ENCODE results near the gene TMSB15C.
"Not testable (repeated sequence)": the region's sequence is repeated elsewhere in the genome, so short reads cannot be mapped to it uniquely, and the experiment has no call there.

The TMSB15C gene

DNA sequence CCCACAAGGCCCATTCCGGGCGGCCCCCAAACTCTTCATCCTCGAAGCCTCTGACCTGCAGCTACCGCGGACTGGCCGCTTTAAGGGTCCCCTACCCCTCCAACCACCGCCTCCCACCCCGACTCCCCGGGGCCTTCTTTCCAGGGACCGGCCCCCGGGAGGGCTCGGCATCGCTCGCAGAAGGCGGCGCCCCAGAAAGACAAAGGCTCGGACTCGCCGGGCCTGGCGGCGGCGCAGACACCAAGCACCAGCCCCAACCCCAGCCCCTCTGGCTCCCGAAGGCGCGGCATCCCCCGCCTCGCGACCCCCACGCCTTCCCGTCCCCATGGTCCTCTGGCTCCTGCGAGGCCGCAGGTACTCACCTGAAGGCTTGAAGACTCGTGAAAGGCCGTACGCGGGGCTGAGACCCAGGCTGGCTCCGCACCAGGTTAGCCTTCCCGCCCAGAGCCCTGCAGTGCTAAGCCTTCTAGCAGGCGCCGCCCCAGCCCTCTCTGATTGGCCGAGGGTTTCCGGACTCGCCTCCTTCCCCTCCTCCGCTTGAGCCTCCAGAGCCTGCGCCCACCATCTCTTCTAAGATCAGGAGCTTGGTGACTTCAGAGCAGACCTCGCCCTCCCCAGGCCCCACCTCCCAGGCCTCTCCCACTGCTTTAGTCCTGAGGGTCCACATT is at the start of gene TMSB15C:
Gene TMSB15C, minus strand, starts transcription at position 459 of the 668 bp plus-strand sequence.
- not testable (repeated sequence) for DNase-seq

DNA sequence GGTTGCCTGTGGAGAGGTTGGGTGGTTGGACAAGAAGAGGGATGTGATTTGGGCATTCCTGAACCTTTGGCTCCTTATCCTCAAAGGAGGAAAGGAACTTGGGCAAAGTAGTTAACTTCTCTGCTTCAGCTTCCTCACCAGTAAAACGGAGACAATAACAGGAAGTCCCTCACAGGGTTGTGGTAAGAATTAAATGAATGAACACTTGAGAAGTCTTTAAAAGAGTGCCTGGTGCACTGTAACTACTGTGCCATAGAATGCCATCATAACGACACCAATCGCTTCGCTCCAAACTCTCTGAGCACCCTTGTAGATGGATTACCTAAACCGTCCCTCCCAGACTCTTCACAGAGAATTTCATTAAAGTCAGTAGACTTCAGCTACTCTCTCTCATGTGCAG is 46.8 kb upstream of the TMSB15C start:
- DNase-seq, result no peak

DNA sequence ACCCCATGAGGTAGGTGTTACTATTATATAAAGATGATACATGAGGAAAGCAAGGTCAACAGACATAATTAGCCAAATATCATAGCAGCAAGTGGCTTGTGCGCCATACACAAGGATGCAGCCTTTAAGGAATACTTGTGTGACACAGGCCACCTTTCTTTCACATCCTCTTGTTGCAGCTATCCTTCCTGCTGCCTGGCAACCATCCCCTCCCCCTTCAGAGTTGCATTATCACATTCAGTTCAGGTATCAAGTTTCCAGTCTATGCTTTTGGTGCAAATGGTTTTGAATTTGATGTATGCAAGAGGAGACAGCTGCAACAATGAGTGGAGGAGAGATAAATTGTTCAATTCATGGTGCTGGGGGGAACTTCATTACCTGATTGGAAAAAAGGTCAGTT is 42.7 kb upstream of the TMSB15C start:
- DNase-seq, result peak; percentile 77

DNA sequence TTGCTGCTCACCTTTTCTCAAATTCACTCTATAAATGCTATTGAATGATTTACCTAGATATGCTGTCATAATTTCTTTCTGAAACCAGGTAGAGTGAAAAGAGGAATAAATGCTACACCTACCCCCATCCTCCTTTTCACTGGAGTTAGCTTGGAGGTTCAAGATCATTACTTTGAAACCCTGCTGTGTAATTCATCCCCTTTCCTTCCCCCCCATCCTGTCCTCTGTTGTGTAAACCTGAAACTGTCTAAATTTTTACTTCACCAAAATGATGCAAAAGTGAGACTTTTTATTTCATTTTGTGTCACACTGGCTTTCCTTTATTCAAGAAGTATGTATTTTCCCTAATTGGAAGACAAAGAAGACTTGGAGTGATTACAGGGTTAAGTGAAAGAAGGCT is 41.7 kb upstream of the TMSB15C start:
- no peak for DNase-seq

DNA sequence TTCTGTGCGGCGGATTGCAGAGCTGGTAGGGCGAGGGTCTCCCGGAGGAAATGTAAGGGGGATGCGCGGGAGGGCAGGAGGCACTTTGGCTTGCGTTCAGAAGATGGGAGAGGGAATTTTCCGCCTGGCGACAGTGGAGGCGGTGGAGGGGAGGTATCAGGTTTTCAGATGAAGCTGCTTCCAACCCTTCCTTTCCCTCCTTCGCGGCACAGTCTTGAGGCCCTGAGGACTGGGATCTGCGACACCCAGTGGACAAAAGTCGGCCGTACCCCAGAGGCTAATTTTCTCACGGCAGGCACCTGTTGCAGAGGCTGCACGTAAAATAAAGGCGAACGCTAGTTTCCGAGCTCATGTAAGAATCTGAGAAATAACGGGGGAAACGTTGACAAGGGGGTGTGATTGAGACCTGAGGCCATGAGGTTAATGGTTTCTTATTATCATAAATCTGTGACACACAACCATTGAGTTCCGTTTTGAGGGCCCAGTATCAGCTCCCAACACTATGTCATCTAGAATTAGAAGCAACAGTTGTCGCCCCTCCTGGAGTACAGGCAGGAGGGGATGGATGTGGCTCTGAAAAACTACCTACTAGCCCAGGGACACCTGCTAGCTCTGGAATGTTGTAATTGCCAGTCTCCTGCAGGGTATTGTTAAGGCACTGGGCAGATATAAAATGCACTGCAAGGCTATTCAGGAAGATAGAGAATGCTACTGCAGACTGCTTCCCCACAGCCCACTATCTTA is 37.4 kb upstream of the TMSB15C start:
- peak; percentile 66 for DNase-seq

DNA sequence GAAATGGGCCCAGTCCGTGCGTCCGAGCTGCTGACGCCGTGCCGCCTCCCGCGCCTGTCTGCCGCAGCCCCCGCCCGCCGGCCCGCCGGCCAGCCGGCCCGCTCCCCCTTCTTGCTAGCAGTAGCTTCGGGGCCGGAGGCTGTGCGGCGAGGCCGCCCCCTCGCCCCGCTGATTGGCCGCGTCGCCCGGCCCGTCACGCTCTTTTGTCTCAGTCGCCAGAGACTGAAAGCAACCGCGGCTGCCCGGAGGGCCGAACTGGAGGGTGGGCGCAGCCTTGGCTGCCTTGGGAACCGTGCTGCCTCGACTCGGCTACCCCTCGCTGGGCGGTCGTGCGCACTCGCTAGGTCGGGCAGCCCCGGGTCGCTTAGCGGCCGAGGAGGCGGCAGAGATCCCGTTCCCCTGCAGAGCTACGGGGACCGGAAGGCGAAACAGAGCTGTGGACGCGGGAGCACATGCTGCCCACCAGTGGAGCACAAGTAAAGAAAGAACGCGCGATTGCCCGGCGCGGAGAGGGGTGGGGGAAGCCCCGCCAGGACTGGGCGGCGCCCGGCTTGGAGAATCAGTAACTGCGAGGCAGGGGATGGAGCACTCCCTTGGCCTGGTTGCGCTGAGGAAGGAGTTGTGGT is 36.4 kb upstream of the TMSB15C start, which contains the start of gene ZCCHC18:
Gene ZCCHC18, plus strand, starts transcription at position 198 of the 626 bp plus-strand sequence. CDS start 1,589 bp downstream, outside the sequence.
- DNase-seq, result peak; percentile 85

DNA sequence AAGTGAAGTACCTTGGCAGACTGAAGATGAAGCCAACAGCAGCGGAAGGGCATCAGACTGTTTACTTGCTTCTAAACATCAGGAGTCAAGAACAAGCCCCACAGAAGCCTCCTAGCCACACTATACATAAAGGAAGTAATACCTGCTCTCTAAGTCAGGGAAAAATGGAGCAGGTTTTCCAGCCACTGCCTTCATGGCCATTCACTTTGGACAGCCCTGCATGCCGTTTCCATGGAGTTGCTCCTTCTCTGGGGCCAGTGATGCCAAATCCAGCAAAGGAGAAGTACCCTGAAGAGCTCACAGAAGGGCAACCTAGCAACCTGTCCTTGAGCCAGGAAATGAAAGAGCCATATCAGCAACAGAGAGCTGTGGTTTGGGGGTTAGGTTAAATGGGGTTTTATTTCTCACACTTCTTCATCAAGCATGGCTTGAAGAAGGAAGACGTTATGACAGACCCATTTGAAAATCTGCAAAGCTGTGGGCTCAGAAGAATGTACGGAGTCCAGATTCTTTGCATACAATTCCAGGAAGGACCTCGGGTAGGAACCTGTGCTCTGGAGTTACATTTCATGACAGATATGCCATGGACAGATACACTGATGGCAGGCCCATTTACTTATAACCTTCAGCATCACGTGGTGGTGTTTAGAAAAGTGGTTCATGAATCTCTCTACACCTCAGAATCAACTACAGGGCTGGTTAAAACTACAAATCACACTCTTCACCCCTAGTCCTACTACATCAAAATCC is 34.6 kb upstream of the TMSB15C start:
- DNase-seq, result not testable (repeated sequence)

DNA sequence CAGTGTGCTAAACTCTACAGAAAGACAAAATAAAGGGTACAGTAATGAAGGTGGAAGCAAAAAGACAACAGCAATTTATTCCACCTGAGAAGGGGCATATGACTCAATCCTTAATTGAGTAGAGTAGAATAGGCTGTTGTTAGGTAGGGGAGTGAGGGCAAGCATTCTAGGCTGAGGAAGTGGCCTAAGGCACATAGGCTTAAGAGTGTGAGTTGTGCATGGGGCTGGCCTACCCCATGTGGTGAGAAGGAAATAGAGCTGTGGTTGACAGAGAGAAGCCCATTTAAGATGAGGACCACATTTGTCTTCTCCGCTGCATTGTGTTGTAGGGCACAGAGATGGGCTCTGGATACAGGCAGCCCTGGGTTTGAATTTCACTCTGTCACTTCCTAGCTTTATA is 32.9 kb upstream of the TMSB15C start:
- no peak for DNase-seq

DNA sequence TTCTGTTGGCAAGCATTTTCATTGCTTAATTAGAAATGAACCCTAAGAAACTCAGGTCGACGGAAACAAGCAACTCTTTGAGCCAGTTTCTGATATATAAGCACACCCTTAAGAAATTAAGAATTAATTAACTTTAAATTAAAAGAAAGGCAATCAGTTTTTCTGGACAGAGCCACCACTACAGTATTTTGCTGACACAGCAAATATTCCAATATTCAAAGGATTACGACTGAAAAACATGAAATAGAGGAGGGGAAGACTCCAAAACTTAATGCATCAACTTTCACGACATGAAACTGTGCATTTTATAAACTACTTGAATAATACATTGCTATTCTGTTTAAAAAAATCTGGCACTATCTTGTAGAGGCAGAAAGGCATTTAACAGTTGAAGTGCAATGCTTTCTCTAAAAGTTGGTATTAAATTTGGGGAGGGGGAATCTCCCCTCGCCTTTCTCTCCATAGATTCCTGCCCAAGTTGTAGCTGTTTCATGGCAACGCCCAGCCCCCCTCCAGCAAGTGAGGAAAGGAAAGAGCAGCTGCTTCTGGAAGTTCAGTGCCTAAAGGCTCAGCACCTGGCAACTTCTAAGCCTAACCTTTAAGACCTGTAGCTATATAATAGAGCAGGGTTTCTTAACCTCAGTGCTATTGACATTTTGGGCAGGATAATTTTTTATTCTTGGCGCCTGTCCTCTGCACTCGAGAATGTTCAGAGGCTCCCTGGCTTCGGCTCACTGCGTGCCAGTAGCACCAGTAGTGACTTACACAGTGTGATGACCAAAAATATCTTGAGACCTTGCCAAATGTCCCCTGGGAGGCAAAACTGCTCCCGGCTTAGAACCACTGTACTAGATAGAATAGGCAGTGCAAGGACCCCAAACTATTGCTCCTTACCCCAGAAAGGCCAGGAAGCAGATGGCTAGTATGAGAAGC is 29.6 kb upstream of the TMSB15C start:
- DNase-seq, result no peak

DNA sequence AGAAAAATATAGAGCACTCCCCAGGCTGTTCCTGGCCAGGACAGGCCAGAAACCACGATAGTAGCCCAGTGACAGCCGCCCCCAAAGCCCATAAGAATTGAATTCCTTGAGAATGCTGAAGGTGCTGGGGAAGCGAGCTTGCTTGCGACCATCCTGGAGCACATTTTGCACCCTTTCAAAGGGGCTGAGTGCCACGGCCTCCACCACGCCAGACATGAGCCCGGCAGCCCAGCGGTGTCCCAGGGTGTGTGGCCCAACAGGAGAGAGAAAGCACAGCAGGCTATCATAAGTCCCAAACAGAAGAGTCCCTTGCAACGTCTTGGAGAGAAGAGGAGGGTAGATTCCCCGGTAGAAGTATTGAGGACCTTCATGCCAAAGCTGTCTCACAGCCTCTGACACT is 28.6 kb upstream of the TMSB15C start:
- no peak for DNase-seq

DNA sequence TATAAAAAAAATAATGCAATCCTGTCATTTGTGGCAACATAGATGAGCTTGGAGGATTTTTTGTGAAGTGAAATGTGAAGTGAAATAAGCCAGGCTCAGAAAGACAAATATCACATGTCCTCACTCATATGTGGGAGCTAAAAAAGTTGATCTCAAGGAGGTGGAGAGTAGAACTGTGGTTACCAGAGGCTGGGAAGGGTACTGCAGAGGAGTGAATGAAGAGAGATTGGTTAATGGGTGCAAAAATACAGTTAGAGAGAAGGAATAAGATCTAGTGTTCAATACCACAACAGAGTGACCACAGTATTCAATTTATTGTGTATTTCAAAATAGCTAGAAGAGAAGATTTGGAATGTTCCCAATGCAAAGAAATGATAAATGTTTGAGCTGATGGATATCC is 22.9 kb upstream of the TMSB15C start:
- DNase-seq, result no peak

DNA sequence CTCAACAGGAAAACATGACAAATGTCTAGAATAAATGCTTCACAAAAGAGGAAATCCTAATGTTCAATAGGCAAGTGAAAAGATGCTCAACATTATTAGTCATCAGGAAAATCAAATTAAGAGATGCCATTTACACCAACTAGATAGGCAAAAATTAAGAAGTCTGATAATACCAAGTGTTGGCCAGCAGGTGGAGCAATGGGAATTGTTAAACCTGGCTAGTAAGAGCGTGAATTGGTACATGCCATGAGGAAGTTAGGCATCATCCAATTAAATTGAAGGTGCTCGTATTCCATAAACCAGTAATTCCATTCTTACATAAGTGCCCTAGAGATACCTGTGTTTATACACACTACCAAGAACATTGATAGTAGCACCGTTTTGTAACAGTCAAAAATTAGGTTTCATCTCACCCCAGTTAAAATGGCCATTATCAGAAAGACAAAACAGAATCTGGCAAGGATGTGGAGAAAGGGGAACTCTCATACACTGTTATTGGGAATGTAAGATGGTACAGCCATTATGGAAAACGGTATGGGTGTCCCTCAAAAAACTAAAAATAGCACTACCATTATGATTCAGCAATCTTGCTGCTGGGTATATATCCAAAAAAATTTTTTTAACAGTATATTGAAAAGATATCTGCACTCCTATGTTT is 22.2 kb upstream of the TMSB15C start:
- peak; percentile 73 for DNase-seq

DNA sequence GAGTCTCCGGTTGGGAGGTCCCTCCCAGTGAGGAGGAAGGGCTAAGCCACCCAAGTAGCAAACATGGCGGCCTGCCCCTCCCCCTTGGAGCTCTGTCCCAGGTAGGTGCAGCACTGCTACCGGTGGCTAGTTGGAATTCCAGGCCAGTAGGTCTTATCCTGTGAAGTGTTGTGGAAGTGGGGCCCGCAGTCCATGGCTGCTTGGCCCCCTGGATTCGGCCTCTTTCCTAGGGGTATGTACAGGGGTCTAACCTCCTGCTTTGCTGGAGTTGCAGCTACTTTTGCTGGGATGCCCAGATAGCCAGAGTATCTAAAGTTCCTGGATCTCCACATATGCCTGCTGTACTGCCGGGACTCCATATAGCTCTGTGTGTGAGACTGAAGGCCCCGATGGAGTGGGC is 9.9 kb upstream of the TMSB15C start:
- no peak for DNase-seq

DNA sequence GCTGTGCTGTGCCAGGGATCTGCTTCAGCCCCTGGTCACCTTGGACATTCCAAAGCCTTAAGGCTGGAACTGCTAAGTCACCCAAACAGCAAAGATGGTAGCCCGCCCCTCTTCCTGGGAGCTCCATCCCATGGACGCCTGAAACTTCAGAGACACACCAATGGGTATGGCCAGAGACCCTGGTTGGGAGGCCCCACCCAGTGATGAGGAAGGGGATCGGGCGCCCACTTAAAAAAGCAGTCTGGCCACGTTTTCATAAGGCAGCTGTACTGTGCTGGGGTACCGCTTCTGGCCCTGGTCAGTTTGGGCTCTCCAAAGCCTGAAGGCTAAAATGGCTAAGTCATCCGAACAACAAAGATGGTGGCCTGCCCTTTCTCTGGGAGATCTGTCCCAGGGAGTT is 9.4 kb upstream of the TMSB15C start:
- no peak for DNase-seq

DNA sequence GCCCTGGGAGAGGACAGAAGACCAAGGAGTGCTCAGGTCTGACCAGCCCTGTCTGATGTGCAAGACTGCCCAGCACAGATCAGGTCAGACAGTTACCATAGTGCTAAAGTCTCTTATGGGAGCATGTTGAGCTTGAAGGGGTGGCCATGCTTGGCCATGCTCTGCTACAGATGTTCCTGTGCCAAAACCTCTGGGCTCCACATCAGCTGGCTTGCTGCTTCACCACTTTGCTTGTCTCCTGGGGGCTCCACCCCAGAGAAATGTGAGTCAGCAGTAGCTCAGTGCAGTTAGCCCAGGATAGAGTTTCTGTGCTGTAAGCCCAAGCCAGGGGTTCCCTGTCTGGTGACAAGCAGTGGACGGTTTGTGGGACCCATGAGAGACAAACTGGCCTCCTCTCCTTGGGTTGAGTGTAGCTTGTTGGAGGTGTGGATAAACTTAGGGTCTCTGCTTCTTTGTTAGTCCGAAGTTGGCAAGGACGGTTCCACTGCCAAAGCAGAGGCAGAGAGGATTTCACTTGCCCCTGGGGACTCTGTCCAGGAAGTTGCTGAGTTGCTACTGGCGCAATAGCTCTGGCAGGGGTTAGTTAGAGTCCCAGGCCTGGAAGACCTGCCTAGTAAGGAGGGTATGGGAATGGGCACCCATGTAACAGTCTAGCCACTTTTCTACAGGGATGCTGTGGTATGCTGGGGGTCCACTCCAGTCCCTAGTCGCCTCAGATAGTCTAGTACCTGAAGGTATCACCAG is 8.7 kb upstream of the TMSB15C start:
- no peak for DNase-seq

DNA sequence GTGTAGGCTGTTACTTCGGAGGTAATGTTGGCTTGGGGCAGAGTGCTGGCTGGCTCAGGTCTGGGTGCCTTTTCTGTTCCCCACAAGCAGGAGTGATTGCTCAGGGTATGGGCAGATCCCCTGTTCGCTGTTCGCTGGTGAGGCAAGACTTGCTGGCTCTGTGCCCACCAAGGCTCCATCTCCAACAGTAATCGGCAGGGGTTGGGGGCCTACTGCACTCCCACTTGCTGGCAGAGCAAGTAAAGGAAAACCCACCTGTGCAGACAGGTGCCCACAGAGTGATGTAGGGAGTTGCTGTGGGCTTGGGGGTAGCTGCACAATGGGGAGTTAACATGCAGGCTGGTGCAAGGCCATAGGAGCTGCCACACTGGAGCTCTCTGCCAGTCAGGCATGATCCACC is 8.0 kb upstream of the TMSB15C start:
- DNase-seq, result no peak

DNA sequence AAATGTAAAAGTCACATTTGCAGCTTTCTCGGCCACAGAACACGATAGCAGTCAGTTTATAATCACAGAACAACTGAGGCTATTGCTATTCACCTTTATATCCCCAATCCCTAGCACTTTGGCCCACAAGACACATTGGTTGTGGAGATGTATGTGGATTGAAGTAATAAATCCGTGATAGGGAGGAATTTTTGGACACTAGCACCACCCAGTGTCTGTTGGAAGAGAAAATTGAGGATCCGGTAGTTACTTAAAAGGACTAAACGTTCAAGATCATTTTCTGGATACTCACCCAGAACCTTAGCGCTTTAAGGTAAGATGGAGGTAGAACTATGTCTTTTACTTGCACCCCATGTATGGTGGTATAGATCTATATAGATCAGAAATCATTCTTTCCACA is 1.8 kb upstream of the TMSB15C start:
- not testable (repeated sequence) for DNase-seq

DNA sequence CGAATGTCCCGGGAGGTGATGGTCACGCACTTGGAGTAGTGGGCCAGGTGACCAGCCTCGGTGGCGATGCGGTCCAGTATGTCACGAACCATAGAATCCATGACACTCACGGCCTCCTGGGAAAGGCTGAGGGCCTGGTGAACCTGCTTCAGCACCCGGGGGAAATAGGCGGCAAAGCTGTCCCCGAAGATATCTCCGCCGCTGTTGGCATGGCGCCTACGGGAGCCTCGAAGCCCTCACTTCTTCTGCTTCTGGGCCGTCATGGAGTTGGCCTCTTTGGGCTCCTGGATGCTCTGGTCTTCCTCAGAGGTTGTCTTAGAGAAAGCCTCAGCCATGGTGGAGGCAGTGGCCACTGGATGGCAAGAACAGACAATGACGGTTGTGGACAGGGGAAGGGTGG is 13.4 kb downstream of the TMSB15C start:
- DNase-seq, result not testable (repeated sequence)

DNA sequence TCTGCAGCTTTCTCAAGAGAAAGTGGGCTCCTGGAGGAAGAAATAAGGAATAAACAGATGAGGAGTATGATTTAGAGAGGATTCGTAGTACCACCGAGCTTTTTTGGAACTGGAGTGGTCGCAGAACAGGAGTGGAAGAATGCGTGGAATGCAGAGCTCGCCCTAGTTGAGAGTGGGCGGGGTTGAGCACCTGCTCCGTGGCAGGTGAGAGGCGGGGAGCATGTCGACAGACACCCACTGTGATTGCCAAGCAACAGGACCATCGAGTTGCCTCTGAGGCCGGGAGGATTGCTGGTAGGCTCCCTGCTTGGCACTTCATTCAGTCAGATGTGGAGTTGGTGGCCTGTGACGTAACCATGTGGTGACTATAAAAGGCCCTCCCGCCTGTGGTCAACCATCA is 21.1 kb downstream of the TMSB15C start:
- not testable (repeated sequence) for DNase-seq

DNA sequence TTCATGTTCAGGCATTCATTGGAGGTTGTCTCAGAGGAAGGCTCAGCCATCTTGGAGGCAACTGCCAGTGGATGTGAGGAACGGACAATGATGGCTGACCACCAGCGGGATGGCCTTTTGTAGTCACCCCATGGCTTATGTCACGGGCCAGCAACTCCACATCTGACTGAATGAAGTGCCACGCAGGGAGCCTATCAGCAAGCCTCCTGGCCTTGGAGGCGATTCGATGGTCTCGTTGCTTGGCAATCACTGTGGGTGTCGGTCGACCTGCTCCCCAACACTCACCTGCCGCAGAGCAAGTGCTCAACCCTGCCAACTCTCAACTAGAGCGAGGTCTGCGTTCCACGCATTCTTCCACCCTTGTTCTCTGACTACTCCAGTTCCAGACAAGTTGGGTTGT is 28.9 kb downstream of the TMSB15C start:
- DNase-seq, result no peak

DNA sequence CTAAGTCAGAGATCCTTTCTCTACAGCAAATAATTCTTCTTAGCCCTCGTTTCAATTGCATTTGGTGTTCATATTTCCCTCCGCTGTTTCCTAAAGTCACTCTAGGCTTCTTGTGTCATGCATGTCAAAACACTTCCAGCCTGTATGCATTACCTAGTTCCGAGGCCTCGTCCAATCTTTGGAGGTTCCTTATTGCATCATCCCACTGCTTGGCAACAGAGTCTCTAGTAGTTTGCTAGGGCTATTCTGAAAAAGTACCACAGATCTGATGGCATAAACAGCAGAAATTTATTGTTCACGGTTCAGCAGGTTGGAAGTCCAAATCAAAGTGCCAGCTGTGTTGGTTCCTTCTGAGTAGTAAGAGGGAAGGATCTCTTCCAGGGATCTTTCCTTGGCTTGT is 30.4 kb downstream of the TMSB15C start:
- no peak for DNase-seq
